Hepatocyte (in vitro differentiated cells): ENCODE data around the gene ANTXR2. TPM values are rescaled to one million over a fixed set of nuclear protein-coding genes. Genes with fewer than 3 reads are reported as not detected.

ENCODE experiments used
- DNase-seq: peaks from one replicate; pipeline ENCODE4 v3.0.0-alpha.2; 2016; ENCODE audit warnings: low spot score
- H2AFZ ChIP-seq: fragments of 200-600 bp; sonication (generic); 2 replicates; pipeline ENCODE4 v1.6.0; 2016; ENCODE audit warnings: antibody characterized with exemption, mild to moderate bottlenecking
- H3K27ac ChIP-seq: fragments of 200-600 bp; sonication (generic); 2 replicates; pipeline ENCODE4 v1.5.1; 2016; ENCODE audit warnings: mild to moderate bottlenecking
- H3K27me3 ChIP-seq: fragments of 200-600 bp; sonication (generic); 2 replicates; pipeline ENCODE4 v1.6.1; 2016
- H3K36me3 ChIP-seq: fragments of 200-600 bp; sonication (generic); replicated peaks from 2 replicates; pipeline ENCODE4 v1.5.1; 2016; ENCODE audit warnings: low read depth; ENCODE audit not compliant: insufficient read depth
- H3K4me1 ChIP-seq: fragments of 200-600 bp; sonication (generic); 2 replicates; pipeline ENCODE4 v1.5.1; 2016; ENCODE audit warnings: mild to moderate bottlenecking, moderate library complexity; ENCODE audit not compliant: insufficient read depth
- H3K4me2 ChIP-seq: fragments of 200-600 bp; sonication (generic); 2 replicates; pipeline ENCODE4 v1.6.0; 2016
- H3K4me3 ChIP-seq: fragments of 200-600 bp; sonication (generic); 2 replicates; pipeline ENCODE4 v1.5.1; 2016; ENCODE audit warnings: mild to moderate bottlenecking
- H3K79me2 ChIP-seq: fragments of 200-600 bp; sonication (generic); 2 replicates; pipeline ENCODE4 v1.6.0; 2017; ENCODE audit warnings: mild to moderate bottlenecking
- H3K9me2 ChIP-seq: fragments of 200-600 bp; sonication (generic); replicated peaks from 2 replicates; pipeline ENCODE4 v1.6.0; 2017; ENCODE audit warnings: mild to moderate bottlenecking; ENCODE audit not compliant: insufficient read depth
- H3K9me3 ChIP-seq: fragments of 200-600 bp; sonication (generic); 2 replicates; pipeline ENCODE4 v1.5.1; 2016; ENCODE audit warnings: low read depth, mild to moderate bottlenecking
- H4K20me1 ChIP-seq: fragments of 200-600 bp; sonication (generic); 2 replicates; pipeline ENCODE4 v1.6.0; 2016; ENCODE audit warnings: mild to moderate bottlenecking; ENCODE audit not compliant: insufficient read depth, poor library complexity, severe bottlenecking
- CTCF ChIP-seq: fragments of 200-600 bp; sonication (generic); IDR thresholded peaks from 2 replicates; pipeline ENCODE4 v1.5.1; 2016; ENCODE audit warnings: antibody characterized with exemption, mild to moderate bottlenecking; ENCODE audit not compliant: poor library complexity
- EZH2 ChIP-seq: fragments of 200-600 bp; sonication (generic); IDR thresholded peaks from 2 replicates; pipeline ENCODE4 v1.6.1; 2016; ENCODE audit warnings: antibody characterized with exemption, mild to moderate bottlenecking, borderline replicate concordance
- EZH2phosphoT487 ChIP-seq: fragments of 200-600 bp; sonication (generic); IDR thresholded peaks from one replicate; pipeline ENCODE4 v1.6.1; 2018; ENCODE audit warnings: antibody characterized with exemption, mild to moderate bottlenecking, low read depth, moderate library complexity; ENCODE audit not compliant: unreplicated experiment, severe bottlenecking
- WGBS: methylation state at CpG from one replicate; pipeline ENCODE4 v1.1.6; 2016; ENCODE audit warnings: low lambda C conversion rate; ENCODE audit errors: missing lambda C conversion rate; 5-methylcytosine and 5-hydroxymethylcytosine counted together
- polyA plus RNA-seq: library from polyadenylated mRNA; unstranded; fragments of >200 nt; fragmentation: Nextera tagmentation; extraction: Ambion mirVana; gene quantifications from 2 replicates; pipeline ENCODE4 v1.2.1, GENCODE V29; 2016
- total RNA-seq: library from RNA; depleted of rRNA; stranded (reverse); fragments of >200 nt; gene quantifications from 2 replicates; pipeline ENCODE4 v1.2.3, GENCODE V29; 2014

ANTXR2 gene
- total and polyA plus RNA-seq, 2 experiments from 2014 or later = 25.2 to 46.5 TPM

DNA sequence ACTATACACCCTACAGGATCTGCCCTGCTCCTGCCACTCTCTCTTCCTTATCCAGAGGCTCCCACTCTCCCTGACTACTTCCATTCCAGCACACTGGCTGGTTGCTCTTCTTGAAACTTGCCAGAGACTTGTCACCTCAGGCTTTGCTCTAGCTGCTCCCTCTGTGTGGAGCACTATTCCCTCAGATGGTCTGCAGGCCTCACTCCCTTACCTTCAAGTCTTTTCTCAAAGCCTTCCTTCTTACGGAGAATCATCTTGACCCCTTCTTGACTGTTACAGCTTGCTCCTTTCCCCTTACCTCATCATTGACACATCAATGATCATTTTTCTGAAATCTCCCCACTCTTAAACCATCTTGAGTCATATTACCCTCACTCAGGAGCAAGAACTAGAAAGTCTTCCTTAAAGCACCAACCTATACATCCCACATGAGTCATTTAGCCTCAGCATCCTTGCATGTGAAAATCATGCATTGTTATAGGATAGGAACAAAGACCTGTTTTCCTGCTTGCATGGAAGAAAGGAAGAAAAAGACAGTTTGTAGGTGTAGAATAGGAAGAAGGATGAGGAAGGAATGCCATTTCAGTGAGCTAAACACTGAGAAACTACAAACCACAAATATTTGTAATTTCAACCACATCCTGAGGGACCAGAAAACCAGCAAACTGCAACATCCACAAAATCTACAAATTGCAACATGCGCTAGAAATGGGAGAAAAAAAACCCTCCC lies 55.7 kb downstream of the ANTXR2 start:
- Histone ChIP-seq H2AFZ (no peak overlapping the region), H3K4me1 (no peaks in the 10 kb centered on the region), H3K4me3 (no peak overlapping the region), H3K27ac (no peak overlapping the region), H3K79me2 (no peaks in the 10 kb centered on the region), H3K9me2 (no peaks in the 10 kb centered on the region), H4K20me1 (no peaks in the 10 kb centered on the region), H3K4me2 (no peak overlapping the region), H3K36me3 (no peaks in the 10 kb centered on the region), H3K9me3 (no peaks in the 10 kb centered on the region), H3K27me3 (no peaks in the 10 kb centered on the region)
- DNase-seq = no peak
- 87% methylated on average over 2 of the region's 2 CpGs for WGBS
- TF ChIP-seq CTCF (no peak), EZH2 (no peak), EZH2phosphoT487 (no peak)

DNA sequence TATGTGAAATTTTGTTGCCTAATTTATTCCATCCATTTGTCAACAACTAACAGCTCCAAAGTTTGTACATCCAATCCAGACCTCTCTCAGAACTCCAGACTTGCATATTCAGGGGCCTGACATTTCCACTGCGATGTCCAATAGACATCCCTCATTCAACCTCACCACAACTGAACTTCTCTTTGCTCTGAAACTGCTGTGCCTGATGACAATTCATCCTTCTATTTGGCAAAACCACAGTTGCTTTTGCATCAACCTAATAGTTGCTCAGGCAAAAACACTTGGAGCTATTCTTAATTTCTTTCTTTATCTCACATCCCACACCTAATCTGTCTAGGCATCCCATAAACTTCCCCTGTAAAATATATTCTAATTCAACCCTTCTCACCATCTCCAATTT lies 56.5 kb downstream of the ANTXR2 start:
- H4K20me1 ChIP-seq = no peaks in the 10 kb centered on the region
- H3K79me2 ChIP-seq = no peaks in the 10 kb centered on the region
- no peak overlapping the region for H3K4me3 ChIP-seq
- no peak for DNase-seq
- H3K27me3 ChIP-seq = no peaks in the 10 kb centered on the region
- TF ChIP-seq CTCF (no peak), EZH2phosphoT487 (no peak), EZH2 (no peak)
- H3K9me3 ChIP-seq = no peaks in the 10 kb centered on the region
- H3K9me2 ChIP-seq = no peaks in the 10 kb centered on the region
- H3K4me1 ChIP-seq = no peaks in the 10 kb centered on the region
- no peaks in the 10 kb centered on the region for H3K36me3 ChIP-seq
- H3K4me2 ChIP-seq = no peak overlapping the region
- no peak overlapping the region for H2AFZ ChIP-seq
- no peak overlapping the region for H3K27ac ChIP-seq
- WGBS = 100% methylated on average over 1 of the region's 1 CpG

DNA sequence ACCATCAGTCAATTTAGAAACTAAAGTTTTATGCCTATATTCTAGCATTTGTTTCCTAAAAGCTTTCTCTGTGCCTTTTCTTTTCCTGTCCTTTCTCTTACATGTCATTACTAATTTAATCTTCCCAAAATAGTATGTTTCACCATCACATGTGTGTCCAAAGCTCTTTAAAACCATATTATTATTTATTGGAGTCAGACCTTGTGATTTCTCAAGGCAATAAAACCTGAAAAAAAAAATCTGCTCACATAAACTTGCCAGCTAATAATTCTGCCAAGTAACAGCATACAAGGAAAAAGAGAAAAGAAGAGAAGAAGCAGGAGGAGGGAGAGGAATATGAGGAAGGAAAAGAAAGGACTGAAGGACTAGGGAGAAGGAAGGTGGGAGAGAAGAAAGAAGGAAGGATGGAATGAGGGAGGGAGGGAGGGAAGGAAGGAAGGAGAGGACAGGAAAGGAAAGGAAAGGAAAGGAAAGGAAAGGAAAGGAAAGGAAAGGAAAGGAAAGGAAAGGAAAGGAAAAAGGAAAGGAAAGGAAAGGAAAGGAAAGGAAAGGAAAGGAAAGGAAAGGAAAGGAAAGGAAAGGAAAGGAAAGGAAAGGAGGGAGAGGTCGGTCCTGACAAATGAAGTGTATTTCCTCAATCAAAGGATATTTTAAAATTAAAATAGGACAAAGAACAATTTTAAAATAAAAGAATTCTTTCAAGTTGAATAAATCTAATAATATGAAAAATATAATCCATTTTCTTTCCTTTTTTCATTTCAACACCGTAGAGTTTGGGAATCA lies 57.4 kb downstream of the ANTXR2 start:
- Histone ChIP-seq H3K79me2 (no peaks in the 10 kb centered on the region), H3K36me3 (no peaks in the 10 kb centered on the region), H3K27ac (no peak overlapping the region), H3K9me2 (no peaks in the 10 kb centered on the region), H3K4me3 (no peak overlapping the region), H2AFZ (no peak overlapping the region), H3K4me1 (no peaks in the 10 kb centered on the region), H3K4me2 (no peak overlapping the region), H4K20me1 (no peaks in the 10 kb centered on the region), H3K9me3 (no peaks in the 10 kb centered on the region), H3K27me3 (no peaks in the 10 kb centered on the region)
- TF ChIP-seq EZH2phosphoT487 (no peak), CTCF (no peak), EZH2 (no peak)
- 59% methylated on average over 1 of the region's 2 CpGs for WGBS
- no peak for DNase-seq
